AG20443 (cell line): ENCODE results near the gene IRF1.
A peak's percentile ranks its signal among the peaks of the same experiment; 100 is the strongest.

Source experiments
- DNase-seq: peaks from one replicate; pipeline ENCODE4 v3.0.0; 2012; ENCODE audit warnings: low spot score, mixed read lengths

IRF1 gene

DNA sequence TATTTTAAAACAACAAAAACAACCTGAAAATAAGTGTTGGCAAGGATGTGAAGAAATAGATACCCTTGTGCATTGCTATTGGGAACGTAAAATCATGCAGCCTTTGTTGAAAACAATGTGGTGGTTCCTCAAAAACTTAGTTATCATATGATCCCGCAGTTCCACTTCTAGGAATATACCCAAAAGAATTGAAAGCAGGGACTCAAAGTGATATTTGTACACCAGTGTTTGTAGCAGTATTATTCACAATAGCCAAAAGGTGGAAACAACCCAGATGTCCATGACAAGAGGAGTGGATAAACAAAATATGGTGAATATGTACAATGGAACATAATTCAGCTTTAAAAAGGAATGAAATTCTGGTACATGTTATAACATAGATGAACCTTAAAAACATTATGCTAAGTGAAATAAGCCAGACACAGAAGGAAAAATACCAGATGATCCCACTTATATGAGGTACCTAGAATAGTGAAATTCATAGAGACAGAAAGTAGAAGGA lies 29.0 kb downstream of the IRF1 start:
- DNase-seq: no peak

DNA sequence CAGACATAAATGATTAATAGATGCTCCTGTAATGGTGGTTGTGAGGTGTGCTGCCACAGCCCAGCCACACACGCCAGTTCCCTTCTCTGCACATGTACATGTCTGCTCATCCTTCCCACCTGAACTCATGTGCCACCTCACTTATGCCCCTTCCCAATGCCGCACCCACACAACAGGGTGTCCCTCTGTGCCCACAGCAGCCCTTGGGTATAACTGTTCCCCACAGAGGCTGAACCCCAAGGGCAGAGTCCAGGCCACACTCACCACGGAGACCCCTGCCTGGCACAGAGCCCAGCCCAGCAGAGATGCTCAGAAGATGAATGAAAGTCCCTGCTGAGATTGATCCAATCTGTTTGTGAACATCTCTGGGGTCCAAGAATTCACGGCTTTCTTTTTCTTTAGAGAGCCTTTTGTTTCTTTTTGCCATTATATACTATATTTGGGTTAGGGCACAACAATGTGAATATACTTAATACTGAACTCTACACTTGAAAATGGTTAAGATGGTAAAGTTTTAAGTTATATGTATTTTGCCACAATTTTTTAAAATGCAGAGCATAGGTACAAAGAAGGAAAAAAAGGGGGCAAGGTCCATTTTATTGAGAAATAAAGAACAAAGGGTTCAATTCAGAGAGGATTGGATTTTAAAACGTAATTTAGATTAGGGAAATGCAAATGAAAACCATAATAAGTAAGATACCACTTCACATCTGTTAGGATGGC lies 29.6 kb downstream of the IRF1 start:
- DNase-seq: no peak

DNA sequence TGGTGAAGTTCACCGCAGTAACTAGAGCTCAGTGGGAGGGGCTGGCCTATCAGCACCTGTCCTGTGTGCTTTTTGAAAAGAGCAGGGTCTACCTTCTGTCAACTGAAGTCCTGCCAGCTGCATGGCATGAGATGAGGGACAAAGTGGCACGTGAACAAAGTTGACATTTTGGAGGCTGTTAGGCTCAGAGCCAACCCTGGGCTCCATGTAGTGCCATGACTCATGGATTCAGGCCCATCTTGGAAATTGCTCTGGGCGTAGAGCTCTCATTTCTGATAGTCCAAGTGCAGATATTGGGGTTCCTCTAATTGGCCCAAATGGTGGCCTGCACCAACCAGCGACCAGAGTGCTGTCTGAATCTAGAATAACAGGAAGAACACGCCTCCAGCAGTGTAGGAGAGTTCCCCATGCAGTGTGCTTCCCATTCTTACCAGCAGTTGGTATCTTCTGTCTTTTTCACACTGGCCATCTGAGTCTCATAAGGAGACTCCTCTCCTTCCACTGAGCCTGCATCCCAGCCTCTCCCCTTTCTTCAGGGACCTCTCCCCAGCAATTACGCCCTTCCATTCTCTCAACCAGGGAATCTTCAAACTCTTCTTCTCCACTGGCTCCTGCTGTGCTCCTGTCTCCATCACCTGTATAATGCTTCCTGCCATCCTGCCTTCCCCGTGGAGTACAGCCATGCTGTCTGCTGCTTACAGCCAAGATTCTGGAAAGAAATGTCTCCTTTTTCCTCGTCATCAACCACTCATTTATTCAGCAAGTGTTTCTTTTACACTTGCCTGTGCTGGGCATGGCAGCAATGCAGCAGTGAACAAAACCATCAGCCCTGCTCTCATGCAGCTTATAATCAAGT lies 30.4 kb downstream of the IRF1 start:
- DNase-seq: no peak

DNA sequence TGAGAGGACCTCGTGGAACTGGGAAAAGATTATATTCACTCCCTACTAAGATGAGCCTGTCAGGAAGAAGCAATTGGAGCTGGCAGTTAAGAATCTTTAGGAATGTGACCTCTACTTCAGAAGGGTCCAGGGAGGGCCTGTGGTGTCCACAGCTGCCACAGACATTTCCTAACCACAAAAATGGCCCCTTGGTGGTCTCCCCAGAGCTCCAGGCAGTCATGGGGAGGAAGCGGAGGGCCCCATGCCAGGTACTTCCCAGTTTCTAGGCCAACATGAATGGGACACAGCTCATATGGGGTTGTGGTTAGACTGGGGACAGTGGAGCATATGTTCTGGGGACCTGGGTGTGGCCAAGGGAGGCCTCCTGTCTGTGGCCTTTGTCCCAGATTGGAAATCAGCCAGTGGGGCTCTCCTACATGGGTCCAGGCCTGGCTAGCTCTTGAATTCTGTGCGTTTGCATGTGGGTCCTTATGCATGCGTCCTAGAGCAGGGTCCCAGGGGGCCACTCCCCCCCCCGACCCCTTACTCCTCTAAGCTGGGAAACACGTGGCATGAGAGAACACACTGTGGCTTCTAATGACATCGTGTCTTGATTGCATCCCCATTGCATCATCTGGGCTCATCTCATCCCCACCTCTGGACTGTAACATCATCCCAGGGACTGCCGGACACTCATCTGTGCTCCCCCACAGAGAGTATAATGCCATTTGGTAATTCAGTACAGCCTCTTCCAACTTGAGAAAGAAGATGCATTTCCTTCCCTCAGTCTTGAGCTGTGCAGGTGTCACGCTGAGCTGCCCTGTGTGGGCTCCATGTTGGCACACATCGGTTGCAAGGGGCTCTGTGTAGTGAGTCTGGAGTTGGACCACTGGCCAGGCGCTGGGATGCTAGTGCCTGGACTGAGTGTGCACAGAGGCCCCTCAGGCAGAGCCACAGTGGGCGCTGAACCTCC lies 31.3 kb downstream of the IRF1 start:
- DNase-seq: peak; percentile 63

DNA sequence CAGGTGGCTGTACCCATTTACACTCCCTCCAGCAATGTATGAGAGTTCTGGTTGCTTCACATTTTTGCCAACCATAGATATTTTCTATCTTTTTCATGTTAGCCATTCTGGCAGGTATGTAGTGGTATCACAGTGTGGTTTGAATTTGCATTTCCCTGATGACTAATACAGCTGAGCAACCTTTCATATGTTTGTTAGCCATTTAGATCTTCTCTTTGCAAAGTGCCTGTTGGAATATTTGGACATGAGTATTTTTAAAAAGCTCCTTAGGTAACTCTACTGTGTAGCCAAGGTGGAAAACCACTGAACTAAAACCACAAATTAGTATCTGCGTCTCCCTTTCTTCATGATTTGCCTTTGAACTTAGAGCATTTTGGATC lies 31.9 kb downstream of the IRF1 start:
- DNase-seq: no peak

DNA sequence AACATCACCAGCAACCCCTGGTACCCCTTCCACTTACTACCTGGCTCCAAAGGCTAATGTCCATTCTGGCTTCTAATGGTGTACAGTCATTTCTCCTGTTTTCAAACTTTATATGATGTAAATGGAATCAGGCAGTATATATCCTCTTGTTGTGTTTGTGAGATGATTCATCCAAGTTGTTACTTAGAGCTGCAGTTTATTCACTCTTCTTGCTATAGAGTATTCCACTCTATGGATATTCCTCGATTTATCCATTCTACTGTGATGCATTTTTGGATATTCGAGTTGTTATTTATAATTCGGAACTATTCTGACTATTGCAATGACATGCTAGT lies 32.4 kb downstream of the IRF1 start:
- no peak for DNase-seq

DNA sequence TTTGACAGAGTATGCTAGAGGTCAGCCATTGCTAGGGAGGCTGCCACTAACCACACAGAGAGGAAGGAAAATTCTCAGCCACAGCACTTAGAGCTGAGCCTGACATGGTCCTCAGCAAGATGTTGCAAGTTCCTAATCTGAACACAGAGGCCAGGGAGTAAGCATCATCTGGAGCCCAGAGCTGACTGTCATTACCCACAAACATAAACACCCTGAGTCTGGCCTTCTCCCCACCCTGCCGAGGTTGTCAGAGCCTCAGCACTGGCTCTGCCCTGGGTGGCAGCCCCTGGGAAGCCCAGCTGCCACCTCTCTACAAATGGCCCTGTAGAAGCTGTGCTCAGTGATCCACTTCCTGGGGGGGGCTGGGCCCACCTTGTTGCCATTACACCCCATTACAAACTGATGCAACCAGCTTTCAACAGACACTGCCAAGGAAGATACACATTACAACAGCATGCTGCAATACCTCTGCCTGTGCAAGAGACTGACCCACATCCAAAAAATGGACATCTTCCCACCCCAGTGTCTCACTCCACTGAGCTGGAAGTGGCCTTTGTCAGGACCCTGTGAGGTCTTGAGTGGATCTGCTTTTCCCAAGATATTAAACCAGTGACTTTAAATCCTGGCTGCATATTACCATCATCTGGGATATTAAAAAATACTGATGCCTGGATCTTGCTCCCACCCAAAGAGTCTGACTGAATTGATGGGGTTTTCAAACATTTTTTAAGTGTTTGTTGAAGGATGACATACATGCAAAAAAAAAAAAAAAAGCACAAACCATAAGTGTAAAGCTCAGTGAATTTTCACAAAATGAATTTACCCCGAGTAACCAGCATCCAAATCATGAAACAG lies 33.0 kb downstream of the IRF1 start:
- peak; percentile 83 for DNase-seq

DNA sequence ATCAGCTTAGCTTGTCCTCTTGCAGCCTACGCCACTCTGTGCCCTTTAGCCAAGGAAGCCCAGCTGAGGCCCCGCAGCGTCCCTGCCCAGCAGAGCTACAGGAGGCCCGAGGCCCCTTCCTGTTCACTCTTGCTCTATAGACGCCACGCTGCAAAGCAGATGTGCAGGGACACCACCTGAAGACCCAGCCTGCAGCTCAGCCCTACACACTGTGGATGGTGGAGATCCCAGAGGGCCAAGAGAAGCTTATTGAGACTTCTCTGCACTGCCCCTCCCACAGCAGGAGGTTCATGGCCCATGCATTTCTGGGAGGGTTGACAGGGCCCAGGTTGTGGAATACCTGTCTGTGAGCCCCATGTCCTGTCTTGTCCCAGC lies 33.6 kb downstream of the IRF1 start:
- DNase-seq: no peak

DNA sequence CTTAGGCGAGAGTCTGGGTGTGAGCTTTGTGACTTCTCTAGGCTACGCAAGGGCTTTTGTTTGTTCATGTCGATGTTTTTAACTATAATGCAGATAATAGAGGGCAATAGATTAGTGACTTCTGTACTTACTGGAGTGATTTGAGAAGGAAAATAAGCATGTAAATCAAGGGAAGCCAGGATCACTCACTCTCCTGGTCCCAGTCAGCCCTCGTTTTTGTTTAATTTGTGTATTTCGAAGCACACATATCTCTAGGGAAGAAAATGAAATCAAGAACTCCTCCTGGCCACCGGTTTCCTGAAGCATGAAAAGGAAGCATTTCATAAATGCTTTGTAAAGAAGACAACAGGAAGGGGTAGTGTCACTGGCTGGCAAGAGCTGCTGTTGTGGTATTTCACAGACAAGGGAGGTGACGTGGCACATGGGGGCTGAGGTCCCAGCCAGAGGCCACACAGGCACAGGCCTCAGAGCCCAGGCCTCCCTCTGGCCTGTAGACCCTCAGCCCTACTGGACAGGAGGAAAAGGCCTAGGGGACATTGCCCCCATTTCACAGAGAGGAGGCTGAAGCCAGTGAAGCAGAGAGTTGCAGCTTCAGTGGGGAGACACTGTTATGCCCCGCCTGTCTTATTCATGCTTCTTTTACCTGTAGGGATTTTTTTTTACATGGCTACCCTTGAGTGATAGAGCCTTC lies 34.1 kb downstream of the IRF1 start:
- DNase-seq: peak; percentile 82

DNA sequence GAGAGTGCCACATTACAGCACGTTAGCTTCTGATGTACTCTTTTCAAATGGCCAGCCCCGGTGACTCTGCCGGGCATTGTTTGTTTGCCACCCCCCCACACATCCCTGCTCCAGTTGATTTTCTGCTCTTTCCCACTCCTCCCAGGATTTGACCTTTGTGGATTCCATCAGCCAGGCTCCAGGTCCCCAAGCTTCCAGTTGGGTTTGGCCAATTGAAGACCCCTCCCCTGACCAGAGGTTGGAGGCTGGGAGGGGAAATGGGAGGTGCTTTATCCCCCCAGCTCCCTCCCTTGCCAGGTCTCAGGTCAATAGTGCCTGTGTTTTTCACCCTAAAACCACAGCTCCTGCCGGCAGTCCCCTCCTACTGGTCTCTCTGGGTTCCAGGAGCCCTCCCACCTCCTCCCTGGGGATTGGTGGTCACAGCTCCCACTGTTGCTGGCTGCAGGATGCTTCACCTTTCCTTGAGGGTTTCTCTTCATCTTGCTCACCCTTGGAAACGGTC lies 34.9 kb downstream of the IRF1 start:
- no peak for DNase-seq

DNA sequence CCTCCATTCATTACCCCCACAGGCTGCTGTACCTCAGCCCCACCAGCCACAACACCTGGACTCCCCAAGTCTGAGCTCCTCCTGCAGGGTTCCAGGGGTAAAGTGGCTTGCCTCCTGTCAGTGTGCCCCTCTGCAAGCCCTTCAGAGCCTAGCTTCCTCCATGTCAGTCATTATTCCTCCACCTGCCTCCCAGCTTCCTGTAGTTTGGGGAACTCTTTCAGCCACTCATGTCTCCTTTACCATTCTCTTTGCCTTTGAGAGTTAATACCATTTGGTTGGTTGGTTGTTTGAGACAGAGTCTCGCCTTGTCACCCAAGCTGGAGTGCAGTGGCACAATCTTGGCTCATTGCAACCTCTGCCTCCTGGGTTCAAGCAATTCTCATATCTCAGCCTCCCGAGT lies 36.2 kb downstream of the IRF1 start:
- DNase-seq: no peak

DNA sequence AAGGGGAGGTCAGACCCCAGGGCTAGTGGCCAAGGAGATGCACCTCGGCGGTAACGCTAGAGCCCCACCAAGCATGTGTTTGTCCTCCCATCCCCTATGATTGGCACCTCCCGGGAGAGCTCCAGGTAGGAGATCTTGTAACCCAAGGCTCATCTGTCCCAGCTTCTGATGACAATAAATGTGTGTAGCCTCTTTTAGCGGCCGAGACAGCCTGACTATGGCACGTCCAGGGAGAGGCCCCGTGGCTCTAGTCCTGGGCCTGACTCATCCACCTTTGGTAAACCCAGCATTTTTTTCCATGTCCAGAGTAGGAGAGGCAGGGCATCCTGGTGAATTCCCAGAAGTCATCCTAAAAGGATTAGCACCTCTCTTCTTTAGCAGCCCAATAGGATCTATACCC lies 39.2 kb downstream of the IRF1 start:
- DNase-seq: peak; percentile 52

DNA sequence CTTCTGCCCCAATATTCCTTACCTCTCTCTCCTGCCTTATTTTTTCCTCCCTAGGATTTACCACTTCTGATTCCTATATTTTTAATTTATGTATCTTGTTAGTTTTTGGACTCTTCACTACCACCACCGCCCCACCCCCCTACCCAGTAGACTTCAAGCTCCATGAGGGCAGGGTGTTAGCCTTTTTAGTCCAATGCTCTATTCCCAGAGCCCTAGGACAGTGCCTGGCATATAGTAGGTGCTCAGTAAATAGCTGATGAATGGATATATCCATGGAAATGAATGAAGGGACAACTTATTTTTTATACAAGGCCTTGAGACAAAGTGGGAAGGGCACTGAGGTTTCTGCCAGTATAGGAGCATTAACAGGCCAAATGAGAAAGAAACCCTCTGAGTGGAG lies 41.5 kb downstream of the IRF1 start:
- DNase-seq: no peak

DNA sequence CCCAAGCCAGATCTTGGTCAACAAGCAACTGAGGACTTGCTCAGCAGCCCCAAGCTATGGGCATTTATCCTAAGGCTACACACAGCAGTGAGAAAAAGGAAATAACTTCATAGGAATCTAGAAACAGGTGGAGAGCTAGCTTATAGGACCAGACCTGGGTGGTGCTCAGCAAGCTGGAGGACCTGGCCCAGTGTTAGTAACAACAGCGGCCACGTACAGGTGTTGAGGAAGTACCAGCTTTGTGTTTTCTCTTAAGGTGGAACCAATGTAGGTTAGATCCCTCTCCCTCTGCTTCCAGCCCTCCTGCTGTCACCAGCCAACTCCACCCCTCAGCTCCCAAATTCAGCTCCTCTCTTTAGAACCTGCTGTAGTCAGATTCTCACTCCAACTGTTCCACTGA lies 43.4 kb downstream of the IRF1 start:
- no peak for DNase-seq

DNA sequence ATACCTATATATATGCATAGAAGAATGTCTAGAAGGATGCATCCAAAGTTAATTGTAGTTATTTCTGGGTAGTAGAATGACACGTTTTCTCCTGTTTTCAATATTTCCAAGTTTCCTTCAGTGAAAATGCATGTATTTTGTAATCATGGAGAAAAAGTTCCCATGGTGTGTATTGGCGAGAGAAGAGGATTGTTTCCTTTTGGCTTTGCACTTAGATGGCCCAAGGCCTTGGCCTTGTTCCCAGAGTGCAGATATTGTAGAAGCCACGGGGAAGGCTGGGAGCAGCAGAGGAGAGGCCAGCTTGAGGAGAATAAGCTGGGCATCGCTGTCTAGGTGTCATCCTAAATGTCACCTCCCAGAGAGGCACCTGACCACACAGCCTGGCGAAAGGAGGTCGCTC lies 44.0 kb downstream of the IRF1 start:
- peak; percentile 88 for DNase-seq

DNA sequence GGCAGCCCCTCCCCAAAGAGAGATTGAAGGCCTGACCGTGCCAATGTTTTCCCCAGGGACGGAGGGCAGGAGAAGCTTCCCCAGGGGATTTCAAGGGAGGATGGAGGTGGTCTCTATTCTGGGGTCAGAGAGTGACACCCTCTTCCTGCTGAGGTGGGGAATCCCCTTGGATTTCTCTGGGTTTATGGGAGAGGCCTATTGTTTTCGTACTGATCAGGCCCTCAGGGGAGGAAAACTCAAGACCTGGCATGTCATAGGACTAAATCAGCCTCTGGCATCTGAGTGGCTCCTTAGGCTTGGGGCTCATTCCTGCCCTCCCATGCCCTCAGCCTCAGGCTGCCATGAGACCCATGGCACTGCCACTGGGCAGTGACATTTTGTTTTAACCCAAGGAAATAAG lies 44.6 kb downstream of the IRF1 start:
- DNase-seq: no peak

DNA sequence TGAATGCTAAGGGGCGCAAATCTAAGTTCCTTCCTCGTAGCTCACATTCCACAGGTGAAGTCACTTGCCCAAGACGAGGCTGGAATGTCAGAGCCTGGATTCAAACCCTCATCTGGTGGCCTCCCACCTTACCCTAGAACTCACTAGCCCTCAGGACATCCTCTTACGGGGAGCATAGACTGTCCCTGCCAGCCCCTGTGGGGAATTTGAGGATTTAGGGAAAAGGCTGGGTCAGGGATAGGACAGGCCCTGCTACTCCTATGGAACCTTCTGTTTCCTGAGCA lies 45.0 kb downstream of the IRF1 start:
- no peak for DNase-seq

DNA sequence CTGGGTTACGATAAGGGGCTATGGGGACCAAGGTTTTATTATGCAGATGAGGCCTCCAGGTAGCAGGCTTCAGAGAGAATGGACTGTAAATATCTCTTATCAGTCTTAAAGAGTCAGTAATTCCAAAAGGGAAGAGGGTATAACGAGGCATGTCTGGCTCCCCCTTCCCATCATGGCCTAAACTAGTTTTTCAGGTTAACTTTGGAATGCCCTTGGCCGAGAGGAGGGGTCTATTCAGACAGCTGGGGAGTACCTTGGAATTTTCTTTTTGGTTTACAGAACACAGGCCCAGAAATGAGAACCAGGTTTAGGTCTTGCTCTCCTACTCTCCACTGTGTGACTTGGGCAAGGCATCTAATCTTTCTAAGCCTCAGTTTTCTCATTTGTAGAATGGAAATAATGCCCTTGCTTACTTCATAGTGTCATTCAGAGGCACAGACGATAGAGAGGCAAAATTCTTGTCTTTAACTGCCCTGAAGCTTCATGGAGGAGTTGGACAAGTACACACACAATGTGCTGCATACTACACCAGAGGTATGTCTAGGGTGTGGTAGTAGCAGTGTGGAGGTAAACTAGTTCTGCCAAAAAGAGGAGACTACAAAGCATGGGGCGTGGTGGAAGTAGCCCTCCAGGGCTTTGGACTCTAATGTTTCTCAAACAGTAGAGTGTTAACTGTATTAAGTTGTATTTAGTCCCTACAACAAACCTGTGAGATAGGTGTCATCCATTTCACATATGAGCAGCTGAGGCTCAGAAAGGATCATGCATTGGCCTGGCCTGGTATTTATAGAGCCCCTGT lies 45.5 kb downstream of the IRF1 start:
- DNase-seq: no peak

DNA sequence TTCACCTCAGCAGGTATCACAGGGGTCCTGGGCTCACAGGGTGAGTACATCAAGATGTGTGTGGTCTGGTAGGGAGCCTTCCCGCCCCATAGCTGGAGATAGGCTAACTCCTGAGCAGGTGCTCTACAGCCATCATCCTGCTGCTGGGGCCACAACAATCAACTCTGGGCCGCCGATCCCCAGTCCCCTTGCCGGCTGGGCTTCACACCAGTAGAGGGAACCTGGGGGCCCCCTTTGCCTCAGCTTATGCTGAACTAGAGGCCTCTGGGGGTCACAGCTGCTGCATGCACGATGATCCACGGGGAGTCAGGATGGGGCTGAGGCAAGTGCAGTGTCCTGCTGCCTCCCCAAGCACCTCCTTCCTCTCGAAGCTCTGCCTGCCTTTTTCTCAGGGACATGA lies 46.5 kb downstream of the IRF1 start:
- no peak for DNase-seq

DNA sequence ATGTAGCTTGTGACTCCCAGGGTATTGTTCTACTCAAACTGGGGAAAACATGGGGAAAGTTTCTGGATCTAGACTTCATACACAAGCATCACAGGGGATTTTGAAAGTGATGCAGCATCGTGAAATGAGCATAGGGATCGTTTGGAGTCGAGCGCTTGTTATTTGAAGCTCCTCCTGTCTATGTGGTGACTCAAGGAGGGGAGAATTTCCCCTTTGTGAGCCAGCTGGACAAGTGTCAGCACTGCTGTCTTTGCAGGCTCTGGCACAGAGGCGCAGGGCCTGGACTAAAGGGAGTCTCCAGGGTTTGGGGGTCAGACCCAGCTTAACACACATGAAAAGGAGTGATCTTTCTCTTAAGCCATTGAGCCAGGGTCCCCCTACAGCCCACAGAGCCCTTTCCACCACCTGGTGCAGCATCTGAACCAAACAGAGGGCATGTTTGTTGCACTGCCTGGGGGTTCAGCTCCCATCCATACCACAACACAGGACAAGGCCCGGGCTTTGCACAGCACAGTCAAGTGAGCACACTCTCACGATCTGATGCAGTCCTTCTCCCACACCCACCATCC lies 51.0 kb downstream of the IRF1 start:
- peak; percentile 93 for DNase-seq
